Spleen (tissue), 11 donors: ENCODE results near the gene CD2. TPM values are rescaled to one million over a fixed set of nuclear protein-coding genes. Genes with fewer than 3 reads are reported as not detected.
A peak's percentile ranks its signal among the peaks of the same experiment; 100 is the strongest.

Experiments
- DNase-seq: peaks from one replicate; pipeline ENCODE4 v3.0.0-alpha.2; 2020
- H3K27ac ChIP-seq, 8 donors: fragments of 200-600 bp; sonication (generic) in 7 of 8; 1 replicate in 4 of 8; 2 replicates in 4 of 8; pipeline versions ENCODE4 v1.5.0 to v1.8.0; 2016 to 2021; ENCODE audit warnings: inconsistent platforms in 4 of 8, mild to moderate bottlenecking in 4 of 8, moderate library complexity in 1 of 8
- H3K27me3 ChIP-seq, 7 donors: fragments of 200-600 bp; sonication (generic) in 6 of 7; replicated peaks in 1 of 7; 1 replicate in 4 of 7; 2 replicates in 3 of 7; pipeline versions ENCODE4 v1.5.0 to v1.8.0; 2016 to 2021; ENCODE audit warnings: inconsistent platforms in 3 of 7, mild to moderate bottlenecking in 1 of 7
- H3K36me3 ChIP-seq, 6 donors: fragments of 200-600 bp; sonication (generic) in 5 of 6; 1 replicate in 4 of 6; 2 replicates in 2 of 6; pipeline versions ENCODE4 v1.5.0 to v1.8.0; 2016 to 2021; ENCODE audit warnings: inconsistent platforms in 2 of 6
- H3K4me1 ChIP-seq, 6 donors: fragments of 200-600 bp; sonication (generic) in 5 of 6; 1 replicate in 3 of 6; 2 replicates in 3 of 6; pipeline versions ENCODE4 v1.5.0 to v1.8.0; 2016 to 2021; ENCODE audit warnings: inconsistent platforms in 3 of 6
- H3K4me3 ChIP-seq, 8 donors: fragments of 200-600 bp; sonication (generic) in 7 of 8; 1 replicate in 4 of 8; 2 replicates in 4 of 8; pipeline versions ENCODE4 v1.5.0 to v1.8.0; 2016 to 2021; ENCODE audit warnings: inconsistent platforms in 4 of 8, mild to moderate bottlenecking in 4 of 8, moderate library complexity in 2 of 8
- H3K9me3 ChIP-seq, 8 donors: fragments of 200-600 bp; sonication (generic) in 7 of 8; 1 replicate in 4 of 8; 2 replicates in 4 of 8; pipeline versions ENCODE4 v1.5.0 to v1.8.0; 2016 to 2021; ENCODE audit warnings: inconsistent platforms in 4 of 8
- CTCF ChIP-seq, 11 experiments: fragments of 200-600 bp in 7 of 11; fragments of 450-650 bp in 4 of 11; sonication (generic) in 4 of 11; IDR thresholded peaks in 8 of 11; conservative IDR thresholded peaks in 3 of 11; 1 replicate in 7 of 11; 2 replicates in 4 of 11; pipeline versions ENCODE4 v1.4.0 to v1.8.0; 2016 to 2021; ENCODE audit warnings: antibody characterized with exemption in 11 of 11, inconsistent platforms in 4 of 11, mild to moderate bottlenecking in 1 of 11
- POLR2A ChIP-seq, 3 donors: fragments of 450-650 bp; IDR thresholded peaks; one replicate each; pipeline ENCODE4 v1.5.1; 2017; ENCODE audit warnings: antibody characterized with exemption in 3 of 3, mild to moderate bottlenecking in 1 of 3
- POLR2AphosphoS5 ChIP-seq, 3 donors: sonication (generic); formaldehyde crosslinking; IDR thresholded peaks; one replicate each; pipeline ENCODE4 v1.5.1; 2017; ENCODE audit warnings: antibody characterized with exemption in 3 of 3
- WGBS, 5 donors: extraction: QIAGEN DNeasy Blood & Tissue Kit in 3 of 5; methylation state at CpG; one replicate each; pipeline versions ENCODE4 v1.1.5 to v1.1.7; 2013 to 2018; 5-methylcytosine and 5-hydroxymethylcytosine counted together
- intact Hi-C: fragments of 100-400 bp; cut with DNase I; formaldehyde crosslinking; loops from one replicate; pipeline ENCODE4 v1.15.0; 2023; ENCODE audit warnings: low total_unique reads
- polyA plus RNA-seq, 3 donors: library from polyadenylated mRNA; stranded (reverse); fragments of 200-250 nt; gene quantifications; one replicate each; pipeline ENCODE4 v1.2.1, GENCODE V29; 2013
- total RNA-seq, 7 donors: library from RNA; depleted of rRNA in 3 of 7; stranded (reverse); fragments of >200 nt in 3 of 7; fragmentation: NEBNext Ultra II Directional in 4 of 7; extraction: Animal tissue kit (Norgen Biotek cat#: 25700) in 4 of 7; gene quantifications; one replicate each; pipeline versions ENCODE4 v1.1.0 to v1.2.1, GENCODE V29; 2016 to 2021
- donor health status: healthy with polysubstance abuse.
- donor health status: DM: no; HTN: no; CAD: no; lungs with moderate emphysema.
- donor health status: DM: no; HTN: no; CAD: no.
- donor health status: Bipolar disorder and iron deficiency.
- donor health status: healthy.
- donor health status: DM: no; HTN: no; CAD: no.
- donor health status: DM: yes; HTN: yes; CAD: no.

CD2 gene
- total and polyA plus RNA-seq, 10 donors = 21.6 to 50.5 (median 30.1) TPM

- intact Hi-C loops = no loop called here
Measured at GRCh38 chr1:116765962-116766361, 11.7 kb downstream of the CD2 start.

GRCh38 chr1:116766616-116767469 is 12.6 kb downstream of the CD2 start:
- no peak for DNase-seq
- WGBS, 5 donors = 84 to 89% (median 87%) methylated on average over 13 of the region's 13 CpGs
- TF ChIP-seq POLR2A (IDR thresholded peaks at IDR 0.05) (no peak), POLR2AphosphoS5 (IDR thresholded peaks at IDR 0.05) (no peak), CTCF (IDR thresholded peaks at IDR 0.05 in 8 of 11, conservative IDR thresholded peaks at IDR 0.05 in 3 of 11) (no peak)
- Histone ChIP-seq H3K27ac (peak overlapping the region in 7 of 8 donors; percentile 8 to 82 (median 68)), H3K9me3 (no peaks in the 10 kb centered on the region), H3K4me1 (peaks cover 0 to 100% (median 67%) of the 10 kb centered on the region in 6 donors), H3K27me3 (no peaks in the 10 kb centered on the region), H3K36me3 (peaks cover 0 to 18% (median 0%) of the 10 kb centered on the region in 6 donors), H3K4me3 (no peak overlapping the region)
- intact Hi-C loops = no loop called here

More at GRCh38 chr1:116765962-116766361, 11.7 kb downstream of the CD2 start:
- Histone ChIP-seq H3K4me3 (no peak overlapping the region), H3K27ac (peak overlapping the region in 5 of 8 donors; percentile 46 to 82 (median 70)), H3K9me3 (no peaks in the 10 kb centered on the region), H3K27me3 (no peaks in the 10 kb centered on the region), H3K36me3 (peaks cover 0 to 27% (median 0%) of the 10 kb centered on the region in 6 donors), H3K4me1 (peaks cover 0 to 99% (median 65%) of the 10 kb centered on the region in 6 donors)
- WGBS, 5 donors = 77 to 89% (median 87%) methylated on average over 3 to 4 of the region's 4 CpGs
- TF ChIP-seq CTCF (IDR thresholded peaks at IDR 0.05 in 8 of 11, conservative IDR thresholded peaks at IDR 0.05 in 3 of 11) = no peak
- no peak for TF ChIP-seq POLR2AphosphoS5 (IDR thresholded peaks at IDR 0.05)
- no peak for TF ChIP-seq POLR2A (IDR thresholded peaks at IDR 0.05)
- no peak for DNase-seq

DNA sequence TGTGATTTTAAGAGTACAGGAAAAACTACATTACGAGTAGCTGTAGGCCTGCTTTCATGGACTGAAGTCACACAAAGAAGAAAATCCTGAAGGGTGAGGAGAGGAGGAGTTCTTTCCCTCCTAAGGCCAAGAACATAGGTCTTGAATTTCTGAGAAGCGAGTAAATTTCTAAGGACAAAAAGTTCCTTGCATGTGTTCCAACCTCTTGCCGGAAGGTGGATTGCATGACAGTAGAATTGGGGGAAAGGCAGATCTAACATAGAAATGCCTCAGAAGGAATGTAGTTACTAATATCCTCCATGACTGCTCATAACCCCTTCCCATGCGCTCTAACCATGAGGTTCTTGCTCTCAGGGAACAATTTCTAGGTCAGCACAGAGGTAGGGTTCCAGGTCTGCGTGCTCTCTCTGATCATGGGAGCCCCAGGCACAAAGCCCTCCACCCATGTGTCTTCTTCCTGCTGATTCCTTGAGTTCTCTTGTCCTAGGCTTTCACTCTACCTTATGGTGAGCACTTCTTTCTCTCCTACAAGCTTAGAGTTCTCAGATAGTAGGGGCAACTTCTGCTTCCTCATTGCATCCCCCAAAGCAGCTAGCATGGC is 13.7 kb downstream of the CD2 start:
- peaks cover 0 to 12% (median 0%) of the 10 kb centered on the region in 6 donors for H3K36me3 ChIP-seq

More for the DNA sequence above, 13.7 kb downstream of the CD2 start:
- DNase-seq = no peak
- Histone ChIP-seq H3K27ac (peak overlapping the region; percentile 10 to 82 (median 62)), H3K4me1 (peaks cover 0 to 100% (median 60%) of the 10 kb centered on the region in 6 donors), H3K4me3 (no peak overlapping the region), H3K9me3 (no peaks in the 10 kb centered on the region), H3K27me3 (no peaks in the 10 kb centered on the region)
- WGBS, 5 donors = 85 to 92% (median 92%) methylated on average over 5 of the region's 5 CpGs
- TF ChIP-seq POLR2A (IDR thresholded peaks at IDR 0.05) (no peak), CTCF (IDR thresholded peaks at IDR 0.05 in 8 of 11, conservative IDR thresholded peaks at IDR 0.05 in 3 of 11) (no peak), POLR2AphosphoS5 (IDR thresholded peaks at IDR 0.05) (no peak)
- intact Hi-C loops = no loop called here
